ENCODE data around the gene CCDC73.
A peak's percentile ranks its signal among the peaks of the same experiment; 100 is the strongest.

CCDC73 gene

DNA sequence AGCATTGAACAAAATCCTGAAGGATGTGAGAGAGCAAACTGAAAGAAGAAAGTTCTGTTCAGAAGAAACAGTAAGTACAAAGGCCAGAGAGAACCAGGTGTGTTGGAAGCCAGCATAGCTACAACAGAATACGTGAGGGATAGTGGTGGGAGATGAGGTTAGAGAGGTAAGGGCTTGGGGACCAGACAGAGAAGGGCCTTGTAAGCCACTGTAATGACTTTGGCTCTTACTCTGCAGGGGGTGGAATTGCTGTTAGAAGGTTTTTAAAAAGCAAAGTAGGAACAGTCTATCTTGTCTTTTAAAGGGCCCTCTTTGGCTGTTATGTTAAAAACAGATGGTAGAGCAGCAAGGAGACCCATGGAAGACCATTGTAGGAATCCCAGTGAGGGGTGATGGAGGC is 39.5 kb upstream of the CCDC73 start:
- no peak for DNase-seq (ENCODE audit: extremely low spot score)
- ChIA-PET POLR2A (interaction anchor here (1.4 kb wide), 1 partner anchor 58 kb away, joined by 3 read pairs; the partner anchor contains the start of gene QSER1), CTCF (interaction anchor here (1.2 kb wide), 1 partner anchor 25 kb away, joined by 3 read pairs; no protein-coding TSS in a partner anchor)
- TF ChIP-seq, protein P1, sequence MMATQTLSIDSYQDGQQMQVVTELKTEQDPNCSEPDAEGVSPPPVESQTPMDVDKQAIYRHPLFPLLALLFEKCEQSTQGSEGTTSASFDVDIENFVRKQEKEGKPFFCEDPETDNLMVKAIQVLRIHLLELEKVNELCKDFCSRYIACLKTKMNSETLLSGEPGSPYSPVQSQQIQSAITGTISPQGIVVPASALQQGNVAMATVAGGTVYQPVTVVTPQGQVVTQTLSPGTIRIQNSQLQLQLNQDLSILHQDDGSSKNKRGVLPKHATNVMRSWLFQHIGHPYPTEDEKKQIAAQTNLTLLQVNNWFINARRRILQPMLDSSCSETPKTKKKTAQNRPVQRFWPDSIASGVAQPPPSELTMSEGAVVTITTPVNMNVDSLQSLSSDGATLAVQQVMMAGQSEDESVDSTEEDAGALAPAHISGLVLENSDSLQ (IDR thresholded peaks at IDR 0.05) = no peak
- TF ChIP-seq BHLHE40 (IDR thresholded peaks at IDR 0.05; ENCODE audit: borderline replicate concordance) (no peak), SP1 (IDR thresholded peaks at IDR 0.05) (no peak)

DNA sequence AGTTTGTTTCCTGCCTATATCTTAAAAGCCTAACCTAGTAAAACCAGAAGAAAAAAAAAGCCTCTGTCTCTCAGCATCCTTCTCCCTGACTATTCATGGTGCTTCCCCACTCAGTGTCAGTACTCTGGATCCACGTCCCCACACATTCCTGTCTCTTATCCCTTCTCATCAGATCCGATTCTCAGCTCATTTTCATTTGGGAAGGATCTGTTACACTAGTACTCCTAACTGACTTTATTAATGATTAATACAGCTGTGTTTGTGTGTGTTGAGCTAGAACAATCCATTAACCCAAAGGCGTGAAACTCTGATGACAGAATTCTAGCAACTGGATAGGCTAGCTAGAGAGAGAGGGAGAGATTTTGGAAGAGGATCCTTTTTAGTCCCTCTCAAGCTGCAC is 36.8 kb upstream of the CCDC73 start:
- CTCF ChIA-PET = no interaction called here
- POLR2A ChIA-PET = interaction anchor here (1.3 to 1.8 kb wide), 2 partner anchors 53 to 61 kb away, joined by 3 to 5 read pairs; partner anchors contain the start of gene QSER1
- no peak for DNase-seq (ENCODE audit: extremely low spot score)
- TF ChIP-seq FOXA1 (IDR thresholded peaks at IDR 0.05) (no peak), CTBP1 (IDR thresholded peaks at IDR 0.05; ENCODE audit: borderline replicate concordance) (no peak), ZNF384 (IDR thresholded peaks at IDR 0.05) (no peak), ARNT (IDR thresholded peaks at IDR 0.05) (no peak), FOXM1 (IDR thresholded peaks at IDR 0.05; ENCODE audit: borderline replicate concordance) (no peak), HDGF (IDR thresholded peaks at IDR 0.05; ENCODE audit: borderline replicate concordance) (no peak), NFRKB (IDR thresholded peaks at IDR 0.05) (no peak), LEF1 (IDR thresholded peaks at IDR 0.05; ENCODE audit: borderline replicate concordance) (no peak), TARDBP (IDR thresholded peaks at IDR 0.05) (no peak), L3MBTL2 (conservative IDR thresholded peaks at IDR 0.05) (no peak), FOXK2 (IDR thresholded peaks at IDR 0.05) (no peak), SP1 (IDR thresholded peaks at IDR 0.05) (no peak), BHLHE40 (IDR thresholded peaks at IDR 0.05; ENCODE audit: borderline replicate concordance) (no peak), ELF4 (IDR thresholded peaks at IDR 0.05) (no peak), SUZ12 (IDR thresholded peaks at IDR 0.05) (no peak)
- TF ChIP-seq, protein P1 (IDR thresholded peaks at IDR 0.05) = no peak

DNA sequence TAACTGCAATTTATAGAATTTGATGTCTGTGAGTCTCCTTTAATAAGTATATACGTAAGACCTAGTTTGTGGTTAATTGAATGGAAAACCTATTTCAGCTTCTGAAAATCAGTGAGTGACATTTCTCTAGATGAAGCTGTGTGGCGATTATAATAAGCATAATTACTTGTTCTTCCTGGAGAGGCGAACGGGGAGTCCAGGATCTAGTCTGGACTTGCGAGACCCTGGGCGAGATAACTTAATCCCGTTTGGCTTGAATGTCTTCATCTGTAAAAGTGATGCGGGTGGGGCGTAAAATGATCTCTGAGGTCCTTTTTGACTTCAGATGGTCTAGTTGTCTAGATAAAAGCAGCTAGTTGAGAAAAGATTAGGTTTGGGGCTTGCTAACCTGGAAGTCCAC is 36.3 kb upstream of the CCDC73 start:
- no peak for TF ChIP-seq LEF1 (IDR thresholded peaks at IDR 0.05; ENCODE audit: borderline replicate concordance)
- TF ChIP-seq SUZ12 (IDR thresholded peaks at IDR 0.05) = no peak
- no peak for TF ChIP-seq HDGF (IDR thresholded peaks at IDR 0.05; ENCODE audit: borderline replicate concordance)
- no peak for TF ChIP-seq TARDBP (IDR thresholded peaks at IDR 0.05)
- TF ChIP-seq, protein P1 (IDR thresholded peaks at IDR 0.05) = no peak
- TF ChIP-seq SP1 (IDR thresholded peaks at IDR 0.05) = no peak
- TF ChIP-seq FOXM1 (IDR thresholded peaks at IDR 0.05; ENCODE audit: borderline replicate concordance) = no peak
- TF ChIP-seq L3MBTL2 (conservative IDR thresholded peaks at IDR 0.05) = no peak
- no peak for TF ChIP-seq NFRKB (IDR thresholded peaks at IDR 0.05)
- no peak for TF ChIP-seq ZNF384 (IDR thresholded peaks at IDR 0.05)
- no peak for TF ChIP-seq FOXK2 (IDR thresholded peaks at IDR 0.05)
- DNase-seq (ENCODE audit: extremely low spot score) = no peak
- ChIA-PET CTCF (no interaction called here), POLR2A (interaction anchor here (0.7 to 1.8 kb wide), 3 partner anchors 15 to 61 kb away, joined by 3 to 5 read pairs (median 3); partner anchors contain the start of gene QSER1)

DNA sequence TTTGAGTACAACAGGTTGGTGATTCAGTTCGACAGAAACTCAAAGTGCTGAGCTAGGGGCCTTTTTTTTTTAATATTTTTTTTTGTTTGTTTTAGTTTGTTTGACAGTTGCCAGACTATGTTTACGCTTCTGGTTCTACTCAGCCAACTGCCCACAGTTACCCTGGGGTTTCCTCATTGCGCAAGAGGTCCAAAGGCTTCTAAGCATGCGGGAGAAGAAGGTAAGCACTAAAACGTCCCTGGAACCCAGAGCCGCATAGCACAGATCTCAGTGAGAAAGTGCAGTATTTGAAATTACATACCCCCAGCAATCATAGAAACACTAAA is 35.9 kb upstream of the CCDC73 start:
- peak; percentile 19 for DNase-seq (ENCODE audit: extremely low spot score)
- ChIA-PET POLR2A (interaction anchor here (0.7 to 1.8 kb wide), 3 partner anchors 15 to 62 kb away, joined by 3 to 5 read pairs (median 3); partner anchors contain the start of gene QSER1), CTCF (no interaction called here)
- TF ChIP-seq NFRKB (IDR thresholded peaks at IDR 0.05) = no peak
- no peak for TF ChIP-seq SP1 (IDR thresholded peaks at IDR 0.05)
- TF ChIP-seq BHLHE40 (IDR thresholded peaks at IDR 0.05; ENCODE audit: borderline replicate concordance) = no peak
- no peak for TF ChIP-seq TARDBP (IDR thresholded peaks at IDR 0.05)
- TF ChIP-seq, protein P1 (IDR thresholded peaks at IDR 0.05) = no peak
- no peak for TF ChIP-seq SUZ12 (IDR thresholded peaks at IDR 0.05)
- TF ChIP-seq ZNF384 (IDR thresholded peaks at IDR 0.05) = no peak
- TF ChIP-seq FOXA1 (IDR thresholded peaks at IDR 0.05) = no peak
- no peak for TF ChIP-seq FOXK2 (IDR thresholded peaks at IDR 0.05)
- no peak for TF ChIP-seq ELF4 (IDR thresholded peaks at IDR 0.05)
- no peak for TF ChIP-seq HDGF (IDR thresholded peaks at IDR 0.05; ENCODE audit: borderline replicate concordance)

DNA sequence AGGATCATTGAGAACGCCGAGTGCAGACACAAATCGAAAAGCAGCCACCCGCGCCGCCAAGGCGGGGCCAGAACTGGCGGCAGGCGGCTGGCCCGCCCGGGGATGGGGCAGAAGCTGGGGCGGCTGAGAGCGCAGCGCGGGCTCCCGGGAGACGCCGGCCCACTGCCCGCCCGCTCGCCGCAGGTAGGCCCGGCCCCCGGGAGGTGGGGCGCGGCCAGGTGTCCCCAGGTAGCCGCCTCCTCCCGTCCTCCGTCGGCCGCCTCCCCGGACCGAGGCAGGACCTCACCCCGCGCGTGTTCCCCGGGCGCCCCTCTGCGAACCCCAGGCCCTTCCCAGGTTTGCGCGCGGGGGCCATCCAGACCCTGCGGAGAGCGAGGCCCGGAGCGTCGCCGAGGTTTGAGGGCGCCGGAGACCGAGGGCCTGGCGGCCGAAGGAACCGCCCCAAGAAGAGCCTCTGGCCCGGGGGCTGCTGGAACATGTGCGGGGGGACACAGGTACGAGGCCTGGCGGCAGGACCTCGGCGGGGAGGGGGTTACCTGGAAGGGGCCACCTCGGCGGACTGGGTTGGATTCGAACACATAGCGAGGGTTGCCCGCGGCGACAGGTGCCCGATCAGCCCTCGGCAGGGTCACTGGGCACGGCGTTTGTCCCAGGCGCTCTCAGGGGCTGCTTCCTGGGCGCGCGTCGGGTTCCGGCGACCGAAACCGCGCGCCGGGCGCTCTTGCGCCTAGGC is 35.4 kb upstream of the CCDC73 start, which contains the start of gene PRRG4:
Gene PRRG4, plus strand, starts transcription at position 248 of the 733 bp plus-strand sequence. CDS start 603 bp downstream, outside the sequence.
- peak; percentile 79 for DNase-seq (ENCODE audit: extremely low spot score)
- ChIA-PET POLR2A (interaction anchor here (0.7 to 1.8 kb wide), 3 partner anchors 14 to 62 kb away, joined by 3 to 5 read pairs (median 3); partner anchors contain the start of gene QSER1), CTCF (no interaction called here)
- TF ChIP-seq, protein P1 (IDR thresholded peaks at IDR 0.05) = no peak
- no peak for TF ChIP-seq HDGF (IDR thresholded peaks at IDR 0.05; ENCODE audit: borderline replicate concordance)
- TF ChIP-seq L3MBTL2 (conservative IDR thresholded peaks at IDR 0.05) = peak; percentile 89
- TF ChIP-seq SUZ12 (IDR thresholded peaks at IDR 0.05) = no peak
- TF ChIP-seq ELF4 (IDR thresholded peaks at IDR 0.05) = no peak
- no peak for TF ChIP-seq BHLHE40 (IDR thresholded peaks at IDR 0.05; ENCODE audit: borderline replicate concordance)
- TF ChIP-seq CTBP1 (IDR thresholded peaks at IDR 0.05; ENCODE audit: borderline replicate concordance) = no peak
- TF ChIP-seq FOXK2 (IDR thresholded peaks at IDR 0.05) = no peak
- 0 out of 2 replicates have a peak, but pooled peaks have one; percentile 2 for TF ChIP-seq ARNT (IDR thresholded peaks at IDR 0.05)
